ENCODE measurements around the gene DNAI4.

- TF ChIP-seq EZH2 (IDR thresholded peaks at IDR 0.05; ENCODE audit: insufficient read depth, poor library complexity, severe bottlenecking): no peak
- no peak for TF ChIP-seq EZH2phosphoT487 (IDR thresholded peaks at IDR 0.05; ENCODE audit: insufficient read depth, low read depth)
Measured at GRCh38 chr1:66925944-66926343, 1.3 kb upstream of the DNAI4 start.
